HUES48 (cell line): ENCODE results near the gene RNF34.

Experiments
- H3K27ac ChIP-seq: one replicate; pipeline ENCODE4 v1.7.0; 2013; ENCODE audit warnings: low read depth, low read length, inconsistent platforms
- H3K27me3 ChIP-seq: 2 replicates; pipeline ENCODE4 v1.6.1; 2013; ENCODE audit warnings: mild to moderate bottlenecking, low read length; ENCODE audit not compliant: control insufficient read depth, insufficient read depth
- H3K36me3 ChIP-seq: 2 replicates; pipeline ENCODE4 v1.6.1; 2013; ENCODE audit warnings: low read length; ENCODE audit not compliant: control insufficient read depth, insufficient read depth
- H3K4me1 ChIP-seq: 2 replicates; pipeline ENCODE4 v1.6.1; 2013; ENCODE audit warnings: mild to moderate bottlenecking, low read length; ENCODE audit not compliant: control insufficient read depth, insufficient read depth
- H3K4me3 ChIP-seq: 2 replicates; pipeline ENCODE4 v1.5.1; 2013; ENCODE audit warnings: mild to moderate bottlenecking, low read depth, low read length
- H3K9ac ChIP-seq: 2 replicates; pipeline ENCODE4 v1.6.1; 2013; ENCODE audit warnings: mild to moderate bottlenecking, low read depth, low read length, moderate library complexity
- H3K9me3 ChIP-seq: 2 replicates; pipeline ENCODE4 v1.6.1; 2013; ENCODE audit warnings: low read length; ENCODE audit not compliant: control insufficient read depth, insufficient read depth

Gene RNF34

DNA sequence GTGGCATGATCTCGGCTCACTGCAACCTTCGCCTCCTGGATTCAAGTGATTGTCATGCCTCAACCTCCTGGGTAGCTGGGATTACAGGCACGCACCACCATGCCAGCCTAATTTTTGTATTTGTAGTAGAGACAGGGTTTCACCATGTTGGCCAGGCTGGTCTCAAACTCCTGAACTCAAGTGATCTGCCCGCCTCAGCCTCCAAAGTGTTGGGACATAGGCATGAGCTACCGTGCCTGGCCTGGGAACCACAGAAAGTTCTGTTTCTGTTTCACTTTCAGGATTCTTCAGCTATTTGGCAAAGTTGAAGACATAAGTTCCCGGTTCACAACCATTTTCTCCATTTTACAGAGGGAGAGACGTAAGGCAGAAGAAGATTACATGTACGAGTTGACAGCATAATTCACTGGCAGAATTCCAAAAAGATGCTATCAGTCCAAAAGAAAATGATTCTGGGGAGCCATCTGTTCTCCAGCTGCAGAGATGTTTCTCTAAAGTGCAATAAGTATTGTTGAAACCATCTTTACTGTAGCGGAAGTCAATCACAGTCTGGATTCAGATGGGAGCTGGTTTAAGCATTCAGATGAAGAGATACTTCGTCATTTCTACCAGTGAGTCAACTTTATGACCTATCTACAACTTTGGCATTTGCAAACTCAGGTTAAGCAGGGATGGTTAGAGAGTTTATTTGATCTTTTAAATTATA, 8.1 kb upstream of the RNF34 start:
- H3K9me3 ChIP-seq: no peaks in the 10 kb centered on the region
- no peaks in the 10 kb centered on the region for H3K36me3 ChIP-seq
- no peaks in the 10 kb centered on the region for H3K4me1 ChIP-seq
- no peak overlapping the region for H3K27ac ChIP-seq
- H3K4me3 ChIP-seq: no peak overlapping the region
- H3K27me3 ChIP-seq: no peaks in the 10 kb centered on the region
- H3K9ac ChIP-seq: no peak overlapping the region

DNA sequence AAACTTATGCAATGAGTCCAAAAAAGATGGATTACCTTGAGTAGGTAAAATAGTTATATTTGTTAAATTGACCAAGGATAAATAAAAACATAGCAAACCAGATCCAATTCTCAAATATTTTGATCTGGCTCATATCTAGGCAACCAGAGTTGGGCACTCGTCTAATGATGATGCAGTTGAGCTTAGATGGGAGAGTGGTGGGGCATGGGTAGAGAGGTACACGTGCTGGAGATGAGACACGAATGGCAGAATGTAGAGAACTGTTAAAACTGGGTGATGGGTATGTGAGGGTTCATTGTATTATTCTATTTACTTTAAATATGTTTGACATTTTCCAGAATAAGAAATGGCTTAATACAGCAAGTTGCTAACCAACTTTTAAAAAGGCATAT, 7.6 kb upstream of the RNF34 start:
- H3K4me1 ChIP-seq: no peaks in the 10 kb centered on the region
- no peak overlapping the region for H3K4me3 ChIP-seq
- no peaks in the 10 kb centered on the region for H3K9me3 ChIP-seq
- H3K9ac ChIP-seq: no peak overlapping the region
- no peaks in the 10 kb centered on the region for H3K27me3 ChIP-seq
- no peaks in the 10 kb centered on the region for H3K36me3 ChIP-seq
- H3K27ac ChIP-seq: no peak overlapping the region

- Histone ChIP-seq H3K9ac (no peak overlapping the region), H3K4me3 (no peak overlapping the region), H3K4me1 (peaks cover 11% of the 10 kb centered on the region), H3K9me3 (no peaks in the 10 kb centered on the region), H3K27ac (no peak overlapping the region), H3K36me3 (peaks cover 1% of the 10 kb centered on the region; the same call in 1 of the 2 replicates), H3K27me3 (no peaks in the 10 kb centered on the region)
Observed at GRCh38 chr12:121397521-121397920, 2.4 kb upstream of the RNF34 start.

- no peaks in the 10 kb centered on the region for H3K27me3 ChIP-seq
- H3K9ac ChIP-seq: no peak overlapping the region
- peaks cover 11% of the 10 kb centered on the region for H3K4me1 ChIP-seq
- no peak overlapping the region for H3K27ac ChIP-seq
- H3K9me3 ChIP-seq: no peaks in the 10 kb centered on the region
- H3K36me3 ChIP-seq: peaks cover 6% of the 10 kb centered on the region
- peak overlapping the region; percentile 97; the same call in 1 of the 2 replicates for H3K4me3 ChIP-seq
Observed at GRCh38 chr12:121398355-121398754, 1.6 kb upstream of the RNF34 start.

- H3K27ac ChIP-seq: peak overlapping the region; percentile 90
- H3K4me1 ChIP-seq: peaks cover 11% of the 10 kb centered on the region
- peaks cover 26% of the 10 kb centered on the region for H3K36me3 ChIP-seq
- H3K27me3 ChIP-seq: no peaks in the 10 kb centered on the region
- peak overlapping the region; percentile 79 for H3K9ac ChIP-seq
- H3K4me3 ChIP-seq: peak overlapping the region; percentile 97
- no peaks in the 10 kb centered on the region for H3K9me3 ChIP-seq
Observed at GRCh38 chr12:121400332-121401139, 618 bp downstream of the RNF34 start.

DNA sequence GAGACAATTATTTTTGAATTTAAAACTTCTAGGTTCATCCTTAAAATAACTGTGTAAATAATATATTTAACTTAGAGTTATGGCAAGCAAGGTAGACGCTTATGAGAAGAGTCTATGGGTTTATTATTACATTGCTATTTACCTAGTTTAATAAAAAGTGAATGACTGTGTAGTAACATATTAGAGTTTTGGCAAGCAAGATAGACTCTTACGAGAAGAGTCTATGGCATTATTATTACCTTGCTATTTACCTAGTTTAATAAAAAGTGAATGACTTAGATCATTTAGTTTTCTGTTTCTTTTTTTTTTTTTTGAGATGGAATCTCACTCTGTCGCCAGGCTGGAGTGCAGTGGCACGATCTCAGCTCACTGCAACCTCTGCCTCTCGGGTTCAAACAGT, 3.8 kb downstream of the RNF34 start:
- peaks cover 48% of the 10 kb centered on the region for H3K36me3 ChIP-seq
- no peaks in the 10 kb centered on the region for H3K27me3 ChIP-seq
- no peak overlapping the region for H3K27ac ChIP-seq
- no peaks in the 10 kb centered on the region for H3K9me3 ChIP-seq
- no peak overlapping the region for H3K4me3 ChIP-seq
- peaks cover 11% of the 10 kb centered on the region for H3K4me1 ChIP-seq
- no peak overlapping the region for H3K9ac ChIP-seq

- Histone ChIP-seq H3K4me3 (no peak overlapping the region), H3K4me1 (peaks cover 11% of the 10 kb centered on the region), H3K27ac (no peak overlapping the region), H3K27me3 (no peaks in the 10 kb centered on the region), H3K9ac (no peak overlapping the region), H3K36me3 (peaks cover 51% of the 10 kb centered on the region), H3K9me3 (no peaks in the 10 kb centered on the region)
Observed at GRCh38 chr12:121404734-121405133, 4.8 kb downstream of the RNF34 start.

GRCh38 chr12:121405211-121405610, 5.3 kb downstream of the RNF34 start:
- Histone ChIP-seq H3K9me3 (no peaks in the 10 kb centered on the region), H3K36me3 (peaks cover 51% of the 10 kb centered on the region), H3K4me3 (no peak overlapping the region), H3K4me1 (peaks cover 11% of the 10 kb centered on the region), H3K27me3 (no peaks in the 10 kb centered on the region), H3K27ac (no peak overlapping the region), H3K9ac (no peak overlapping the region)

DNA sequence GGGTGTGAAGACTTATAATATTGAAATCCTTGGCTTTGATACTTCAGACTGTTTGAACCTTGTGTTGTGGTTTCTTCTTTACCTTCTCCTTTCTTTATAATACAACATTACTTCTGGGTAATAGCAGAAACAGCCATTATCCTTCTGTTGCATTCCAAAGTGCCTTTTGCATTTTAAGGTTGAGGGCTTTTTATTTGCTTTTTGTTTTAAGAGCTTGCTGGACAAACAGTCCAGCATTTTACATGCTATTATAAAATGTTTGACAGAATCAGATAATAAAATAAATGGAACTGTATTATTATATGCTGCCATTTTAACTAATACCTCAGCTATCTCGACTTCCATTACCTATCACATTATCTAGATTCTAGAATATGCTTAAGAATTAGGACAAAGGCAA, 14.0 kb downstream of the RNF34 start:
- Histone ChIP-seq H3K36me3 (peaks cover 45% of the 10 kb centered on the region), H3K27ac (no peak overlapping the region), H3K9ac (no peak overlapping the region), H3K27me3 (no peaks in the 10 kb centered on the region), H3K4me1 (no peaks in the 10 kb centered on the region), H3K9me3 (no peaks in the 10 kb centered on the region), H3K4me3 (no peak overlapping the region)

DNA sequence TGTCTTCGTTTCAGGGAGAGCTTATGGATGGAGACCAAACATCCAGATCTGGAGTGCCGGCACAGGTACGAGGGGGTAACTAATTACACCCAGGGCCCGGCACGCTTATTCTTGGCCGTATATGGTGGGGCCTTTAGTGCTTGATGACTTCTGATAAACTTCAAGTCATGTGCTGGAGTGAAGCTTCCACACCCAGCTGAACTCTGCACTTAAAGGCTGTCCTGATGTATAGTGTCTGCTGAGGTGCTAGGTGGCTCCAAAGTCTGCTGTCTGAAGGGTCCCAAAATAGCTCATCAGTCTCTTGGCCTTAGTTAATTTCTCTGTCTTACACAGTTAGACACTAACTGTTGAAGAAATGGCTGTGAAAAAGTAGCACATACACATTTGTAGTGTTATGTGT, 17.9 kb downstream of the RNF34 start:
- Histone ChIP-seq H3K9me3 (no peaks in the 10 kb centered on the region), H3K9ac (no peak overlapping the region), H3K4me1 (no peaks in the 10 kb centered on the region), H3K27ac (no peak overlapping the region), H3K36me3 (peaks cover 81% of the 10 kb centered on the region), H3K4me3 (no peak overlapping the region), H3K27me3 (no peaks in the 10 kb centered on the region)

DNA sequence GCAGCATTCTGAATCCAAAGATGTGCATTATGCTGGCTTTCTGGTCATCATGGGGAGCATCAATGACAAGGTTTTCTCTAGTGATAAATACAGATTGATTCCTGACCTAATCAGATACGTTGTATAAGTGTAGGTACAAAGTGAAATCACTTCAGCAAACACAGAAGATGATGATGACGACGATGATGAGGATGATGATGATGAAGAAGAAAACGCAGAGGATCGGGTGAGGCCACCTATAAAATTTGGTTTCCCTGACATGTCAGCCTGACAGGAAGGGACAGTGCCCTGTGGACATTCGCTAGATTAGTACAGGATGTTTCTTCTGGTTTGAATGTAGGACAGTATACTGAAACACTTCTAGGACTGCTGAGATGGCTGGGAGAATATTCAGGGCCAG, 20.2 kb downstream of the RNF34 start:
- Histone ChIP-seq H3K4me1 (no peaks in the 10 kb centered on the region), H3K9ac (no peak overlapping the region), H3K27ac (no peak overlapping the region), H3K4me3 (no peak overlapping the region), H3K36me3 (peaks cover 98% of the 10 kb centered on the region), H3K9me3 (no peaks in the 10 kb centered on the region), H3K27me3 (no peaks in the 10 kb centered on the region)
